ENCODE measurements around the gene ATXN1. TPM values are rescaled to one million over a fixed set of nuclear protein-coding genes. Genes with fewer than 3 reads are reported as not detected.

ATXN1 gene
- total RNA-seq, 1 experiment from 2014 or later, result 25.6 TPM

- intact Hi-C loops (cut with micrococcal nuclease; ENCODE audit: unreplicated experiment), result no loop called here
- DNase-seq (ENCODE audit: low spot score), result no peak
- Histone ChIP-seq H3K27me3 (replicated peaks; ENCODE audit: insufficient read depth, low read depth, low read length, poor library complexity) (no peaks in the 10 kb centered on the region), H3K4me1 (ENCODE audit: insufficient read depth, low read length, poor library complexity, severe bottlenecking) (peaks cover 12% of the 10 kb centered on the region), H3K9me3 (ENCODE audit: low read depth, low read length, poor library complexity, severe bottlenecking) (no peaks in the 10 kb centered on the region), H3K27ac (ENCODE audit: low read depth, low read length, poor library complexity, severe bottlenecking) (no peak overlapping the region), H3K4me3 (ENCODE audit: low read depth, low read length, poor library complexity, severe bottlenecking) (no peak overlapping the region), H3K36me3 (ENCODE audit: insufficient read depth, low read length, poor library complexity, severe bottlenecking) (no peaks in the 10 kb centered on the region)
- BruUV-seq (replicated peaks), result no TSS peak
- CTCF ChIA-PET, result no interaction called here
- POLR2A ChIA-PET (ENCODE audit: low non-redundant PET), result no interaction called here
- no peak for TF ChIP-seq EZH2 (IDR thresholded peaks at IDR 0.05; ENCODE audit: borderline replicate concordance, low read depth, low read length, poor library complexity, severe bottlenecking)
- TF ChIP-seq, protein P1, sequence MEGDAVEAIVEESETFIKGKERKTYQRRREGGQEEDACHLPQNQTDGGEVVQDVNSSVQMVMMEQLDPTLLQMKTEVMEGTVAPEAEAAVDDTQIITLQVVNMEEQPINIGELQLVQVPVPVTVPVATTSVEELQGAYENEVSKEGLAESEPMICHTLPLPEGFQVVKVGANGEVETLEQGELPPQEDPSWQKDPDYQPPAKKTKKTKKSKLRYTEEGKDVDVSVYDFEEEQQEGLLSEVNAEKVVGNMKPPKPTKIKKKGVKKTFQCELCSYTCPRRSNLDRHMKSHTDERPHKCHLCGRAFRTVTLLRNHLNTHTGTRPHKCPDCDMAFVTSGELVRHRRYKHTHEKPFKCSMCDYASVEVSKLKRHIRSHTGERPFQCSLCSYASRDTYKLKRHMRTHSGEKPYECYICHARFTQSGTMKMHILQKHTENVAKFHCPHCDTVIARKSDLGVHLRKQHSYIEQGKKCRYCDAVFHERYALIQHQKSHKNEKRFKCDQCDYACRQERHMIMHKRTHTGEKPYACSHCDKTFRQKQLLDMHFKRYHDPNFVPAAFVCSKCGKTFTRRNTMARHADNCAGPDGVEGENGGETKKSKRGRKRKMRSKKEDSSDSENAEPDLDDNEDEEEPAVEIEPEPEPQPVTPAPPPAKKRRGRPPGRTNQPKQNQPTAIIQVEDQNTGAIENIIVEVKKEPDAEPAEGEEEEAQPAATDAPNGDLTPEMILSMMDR (conservative IDR thresholded peaks at IDR 0.05; ENCODE audit: low read depth, low read length), result no peak
Measured at GRCh38 chr6:16474772-16475493, 286.3 kb downstream of the ATXN1 start.

- CTCF ChIA-PET, result no interaction called here
- Histone ChIP-seq H3K9me3 (ENCODE audit: low read depth, low read length, poor library complexity, severe bottlenecking) (no peaks in the 10 kb centered on the region), H3K27me3 (replicated peaks; ENCODE audit: insufficient read depth, low read depth, low read length, poor library complexity) (no peaks in the 10 kb centered on the region), H3K27ac (ENCODE audit: low read depth, low read length, poor library complexity, severe bottlenecking) (no peak overlapping the region), H3K4me1 (ENCODE audit: insufficient read depth, low read length, poor library complexity, severe bottlenecking) (peaks cover 12% of the 10 kb centered on the region), H3K4me3 (ENCODE audit: low read depth, low read length, poor library complexity, severe bottlenecking) (no peak overlapping the region), H3K36me3 (ENCODE audit: insufficient read depth, low read length, poor library complexity, severe bottlenecking) (no peaks in the 10 kb centered on the region)
- TF ChIP-seq, protein P1 (conservative IDR thresholded peaks at IDR 0.05; ENCODE audit: low read depth, low read length), result no peak
- TF ChIP-seq EZH2 (IDR thresholded peaks at IDR 0.05; ENCODE audit: borderline replicate concordance, low read depth, low read length, poor library complexity, severe bottlenecking), result no peak
- no peak for DNase-seq (ENCODE audit: low spot score)
- POLR2A ChIA-PET (ENCODE audit: low non-redundant PET), result no interaction called here
- no TSS peak for BruUV-seq (replicated peaks)
- intact Hi-C loops (cut with micrococcal nuclease; ENCODE audit: unreplicated experiment), result no loop called here
Measured at GRCh38 chr6:16473908-16474771, 287.1 kb downstream of the ATXN1 start.

GRCh38 chr6:16473184-16473907 is 287.9 kb downstream of the ATXN1 start:
- Histone ChIP-seq H3K4me3 (ENCODE audit: low read depth, low read length, poor library complexity, severe bottlenecking) (no peak overlapping the region), H3K4me1 (ENCODE audit: insufficient read depth, low read length, poor library complexity, severe bottlenecking) (peaks cover 12% of the 10 kb centered on the region), H3K9me3 (ENCODE audit: low read depth, low read length, poor library complexity, severe bottlenecking) (no peaks in the 10 kb centered on the region), H3K27ac (ENCODE audit: low read depth, low read length, poor library complexity, severe bottlenecking) (no peak overlapping the region), H3K27me3 (replicated peaks; ENCODE audit: insufficient read depth, low read depth, low read length, poor library complexity) (no peaks in the 10 kb centered on the region), H3K36me3 (ENCODE audit: insufficient read depth, low read length, poor library complexity, severe bottlenecking) (no peaks in the 10 kb centered on the region)
- intact Hi-C loops (cut with micrococcal nuclease; ENCODE audit: unreplicated experiment), result no loop called here
- CTCF ChIA-PET, result no interaction called here
- DNase-seq (ENCODE audit: low spot score), result no peak
- TF ChIP-seq, protein P1 (conservative IDR thresholded peaks at IDR 0.05; ENCODE audit: low read depth, low read length), result no peak
- no peak for TF ChIP-seq EZH2 (IDR thresholded peaks at IDR 0.05; ENCODE audit: borderline replicate concordance, low read depth, low read length, poor library complexity, severe bottlenecking)
- BruUV-seq (replicated peaks), result no TSS peak
- POLR2A ChIA-PET (ENCODE audit: low non-redundant PET), result no interaction called here
